GM12801 (cell line): ENCODE results near the gene RALGDS.

Source experiments
- CTCF ChIP-seq: IDR thresholded peaks from one replicate; pipeline ENCODE4 v1.5.1; 2011; ENCODE audit warnings: control low read depth; ENCODE audit not compliant: insufficient read length; ENCODE audit errors: extremely low read depth

The RALGDS gene

GRCh38 chr9:133074111-133074651, 46.9 kb downstream of the RALGDS start:
- TF ChIP-seq CTCF = no peak

GRCh38 chr9:133073086-133074014, 47.7 kb downstream of the RALGDS start:
- no peak for TF ChIP-seq CTCF

GRCh38 chr9:133071484-133072150, 49.4 kb downstream of the RALGDS start:
- TF ChIP-seq CTCF = no peak

GRCh38 chr9:133067813-133068212, 53.2 kb downstream of the RALGDS start:
- TF ChIP-seq CTCF = no peak

GRCh38 chr9:133067006-133067405, 54.0 kb downstream of the RALGDS start:
- TF ChIP-seq CTCF = no peak

- TF ChIP-seq CTCF = no peak
Measured at GRCh38 chr9:133066181-133066983, 54.7 kb downstream of the RALGDS start.

GRCh38 chr9:133065070-133065388, 56.0 kb downstream of the RALGDS start:
- TF ChIP-seq CTCF = no peak
